HFF-Myc (cell line): ENCODE results near the gene TMEM163.

ENCODE experiments used
- DNase-seq: peaks from one replicate; pipeline ENCODE4 v3.0.0-alpha.2; 2011; ENCODE audit warnings: low read depth; ENCODE audit errors: extremely low read depth
- H3K4me3 ChIP-seq: replicated peaks from 2 replicates; pipeline ENCODE4 v1.5.1; 2011; ENCODE audit warnings: low read depth, mild to moderate bottlenecking, control low read depth, low read length
- TF ChIP-seq, protein P1 (sequence below): IDR thresholded peaks from 2 replicates; pipeline ENCODE4 v1.5.1; 2012; ENCODE audit warnings: mild to moderate bottlenecking, low read depth, low read length, control low read depth; ENCODE audit errors: missing control alignments

TMEM163 gene

DNA sequence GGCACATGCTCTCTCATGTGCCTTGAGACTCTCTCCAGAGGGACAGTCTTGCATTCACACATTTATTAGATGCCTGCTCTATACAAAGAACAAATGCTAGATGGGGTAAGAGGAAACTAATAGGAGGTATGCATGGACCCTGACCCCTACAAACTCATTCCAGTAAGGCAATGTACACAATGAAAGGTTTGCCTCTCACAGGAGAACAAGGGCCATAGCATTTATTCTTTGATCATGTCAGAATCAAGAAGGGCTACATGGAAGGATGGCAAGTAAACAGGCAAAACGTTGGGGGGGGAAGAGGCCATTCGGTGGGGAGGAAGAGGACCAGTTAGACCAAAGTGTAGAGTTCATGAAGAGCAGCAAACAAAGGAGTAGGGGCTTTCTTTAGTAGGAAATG is 130.2 kb downstream of the TMEM163 start:
- TF ChIP-seq, protein P1, sequence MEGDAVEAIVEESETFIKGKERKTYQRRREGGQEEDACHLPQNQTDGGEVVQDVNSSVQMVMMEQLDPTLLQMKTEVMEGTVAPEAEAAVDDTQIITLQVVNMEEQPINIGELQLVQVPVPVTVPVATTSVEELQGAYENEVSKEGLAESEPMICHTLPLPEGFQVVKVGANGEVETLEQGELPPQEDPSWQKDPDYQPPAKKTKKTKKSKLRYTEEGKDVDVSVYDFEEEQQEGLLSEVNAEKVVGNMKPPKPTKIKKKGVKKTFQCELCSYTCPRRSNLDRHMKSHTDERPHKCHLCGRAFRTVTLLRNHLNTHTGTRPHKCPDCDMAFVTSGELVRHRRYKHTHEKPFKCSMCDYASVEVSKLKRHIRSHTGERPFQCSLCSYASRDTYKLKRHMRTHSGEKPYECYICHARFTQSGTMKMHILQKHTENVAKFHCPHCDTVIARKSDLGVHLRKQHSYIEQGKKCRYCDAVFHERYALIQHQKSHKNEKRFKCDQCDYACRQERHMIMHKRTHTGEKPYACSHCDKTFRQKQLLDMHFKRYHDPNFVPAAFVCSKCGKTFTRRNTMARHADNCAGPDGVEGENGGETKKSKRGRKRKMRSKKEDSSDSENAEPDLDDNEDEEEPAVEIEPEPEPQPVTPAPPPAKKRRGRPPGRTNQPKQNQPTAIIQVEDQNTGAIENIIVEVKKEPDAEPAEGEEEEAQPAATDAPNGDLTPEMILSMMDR: no peak
- no peak for DNase-seq

DNA sequence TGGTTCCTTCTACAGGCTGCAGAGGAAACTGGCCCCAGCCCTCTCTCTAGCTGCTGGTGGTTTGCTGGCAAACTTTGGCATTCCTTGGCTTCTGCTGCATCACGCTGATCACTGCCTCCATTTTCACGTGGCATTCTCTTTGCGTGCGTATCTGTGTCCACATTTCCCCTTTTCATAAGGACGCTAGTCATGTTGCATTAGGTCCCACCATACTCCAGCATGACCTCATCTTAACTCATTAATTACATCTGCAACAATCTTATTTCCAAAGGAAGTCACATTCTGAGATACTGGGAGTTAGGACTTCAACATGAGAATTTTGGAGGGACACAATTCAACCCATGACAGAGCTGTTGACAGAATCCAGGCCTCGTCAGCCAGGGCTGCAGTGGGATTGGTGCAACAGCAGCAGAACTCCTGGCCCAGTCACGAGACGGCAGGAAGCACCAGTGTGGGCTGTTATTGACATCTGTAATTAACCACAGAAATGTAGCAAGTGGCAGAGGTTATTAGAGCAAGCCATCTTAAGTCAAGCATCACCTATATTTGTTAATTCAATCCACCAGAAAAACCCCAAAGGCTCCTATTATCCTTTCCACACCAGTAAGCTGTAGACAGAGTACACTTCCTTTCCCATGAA is 132.4 kb downstream of the TMEM163 start:
- TF ChIP-seq, protein P1: no peak
- H3K4me3 ChIP-seq: no peak overlapping the region

More for the DNA sequence above, 130.2 kb downstream of the TMEM163 start:
- H3K4me3 ChIP-seq: no peak overlapping the region

DNA sequence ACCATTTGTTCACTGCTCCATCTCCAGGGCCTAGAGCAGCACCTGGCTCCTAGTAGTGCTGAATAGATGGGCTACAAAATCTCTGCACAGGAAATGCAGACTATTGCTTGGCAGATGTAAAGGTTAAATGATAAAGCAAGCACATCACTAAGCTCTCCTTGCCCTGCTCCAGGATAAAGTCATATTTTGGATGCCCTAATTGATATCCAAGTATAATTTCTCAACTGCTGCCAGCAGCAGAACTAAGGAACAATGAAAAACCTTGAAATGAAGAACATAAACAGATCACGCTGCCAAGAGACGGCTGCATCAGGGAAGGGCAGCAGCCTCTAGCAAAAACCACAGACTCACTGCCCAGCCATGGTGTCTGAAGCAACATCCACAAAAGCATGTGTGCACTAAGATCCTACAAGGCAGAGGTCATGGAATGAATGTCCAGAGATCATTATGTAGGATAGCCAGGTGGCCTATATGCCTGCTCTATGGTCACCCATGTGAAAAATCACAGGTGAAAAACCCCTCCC is 134.7 kb downstream of the TMEM163 start:
- TF ChIP-seq, protein P1: no peak

More for the DNA sequence above, 132.4 kb downstream of the TMEM163 start:
- DNase-seq: no peak

DNA sequence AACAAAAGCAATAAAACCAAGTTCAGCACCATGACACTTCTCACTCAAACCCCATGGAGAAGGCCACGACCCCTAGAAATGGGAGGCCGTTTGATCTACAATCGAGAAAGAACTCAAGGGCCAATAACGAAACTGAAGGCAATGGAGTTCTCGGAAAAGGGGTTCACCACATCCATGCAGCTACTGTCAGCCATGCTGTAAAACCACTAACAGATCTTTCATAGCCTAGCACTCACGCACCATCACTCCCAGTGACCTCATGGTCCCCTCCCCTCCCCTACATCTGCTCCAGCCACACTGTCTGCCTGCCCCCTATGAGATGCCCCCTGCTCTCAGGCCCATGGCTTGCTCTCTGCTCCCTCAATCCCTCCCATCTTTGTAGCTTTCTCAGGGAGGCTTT is 135.3 kb downstream of the TMEM163 start:
- no peak for DNase-seq
- no peak overlapping the region for H3K4me3 ChIP-seq
- TF ChIP-seq, protein P1: no peak

More for the DNA sequence above, 134.7 kb downstream of the TMEM163 start:
- DNase-seq: no peak
- no peak overlapping the region for H3K4me3 ChIP-seq

DNA sequence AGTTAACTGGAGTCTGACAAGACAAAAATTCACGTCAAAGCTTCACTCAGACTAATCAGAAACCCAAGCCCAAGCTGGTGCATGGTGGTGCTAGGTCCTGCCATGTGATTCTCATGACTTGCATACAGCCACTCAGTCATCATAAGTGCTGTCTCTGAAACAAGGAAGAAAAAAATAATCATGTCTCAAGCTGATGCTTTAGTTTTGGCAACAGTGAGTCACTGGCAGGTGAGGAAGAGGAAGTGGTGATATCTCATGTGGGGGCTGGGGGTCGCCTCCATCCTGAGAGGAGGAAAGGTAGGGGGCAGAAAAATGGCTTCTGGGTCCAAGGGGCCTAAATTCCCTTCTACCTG is 136.3 kb downstream of the TMEM163 start:
- DNase-seq: no peak
- TF ChIP-seq, protein P1: no peak

DNA sequence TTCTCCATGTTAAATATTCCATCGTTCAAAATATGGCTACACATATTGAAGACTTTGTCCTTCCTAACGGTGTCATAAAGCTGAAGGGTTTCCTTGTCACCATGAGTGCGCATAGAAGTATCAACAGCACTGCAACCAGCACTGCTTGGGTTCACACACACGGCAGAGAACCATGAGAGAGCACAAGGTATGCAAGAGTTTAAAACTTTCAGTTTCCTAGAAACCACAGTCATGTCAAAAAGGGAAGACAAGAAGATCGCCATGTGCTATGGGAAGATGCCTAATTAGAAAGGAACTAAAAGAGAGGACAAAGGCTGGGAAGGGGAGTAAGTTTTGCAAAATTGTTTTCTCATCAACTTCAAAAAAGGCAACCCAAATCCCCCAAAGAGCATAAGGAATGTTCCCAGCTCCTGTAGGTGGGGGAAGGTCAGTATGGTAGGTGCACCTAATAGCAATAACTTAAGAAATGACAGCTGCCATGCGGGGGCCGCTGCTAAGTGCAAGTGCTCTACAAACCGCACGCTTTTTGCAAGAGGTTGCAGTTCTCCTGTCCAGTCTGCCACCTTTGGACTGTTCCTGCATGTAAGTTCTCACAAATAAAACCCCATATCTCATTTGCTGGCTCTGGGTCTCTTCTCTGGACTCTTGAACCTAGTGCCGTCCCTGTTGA is 136.8 kb downstream of the TMEM163 start:
- TF ChIP-seq, protein P1: no peak
- H3K4me3 ChIP-seq: no peak overlapping the region
- DNase-seq: no peak

More for the DNA sequence above, 136.3 kb downstream of the TMEM163 start:
- H3K4me3 ChIP-seq: no peak overlapping the region
